HepG2 (cell line): ENCODE data around the gene CNTRL. TPM values are rescaled to one million over a fixed set of nuclear protein-coding genes. Genes with fewer than 3 reads are reported as not detected.

ENCODE experiments used
- ATF1 ChIP-seq: IDR thresholded peaks from 2 replicates; pipeline ENCODE4 v1.6.1; 2016; ENCODE audit warnings: mild to moderate bottlenecking, control low read depth
- BCL6 ChIP-seq: IDR thresholded peaks from 2 replicates; pipeline ENCODE4 v1.6.1; 2016; ENCODE audit warnings: missing genetic modification reagents, missing compliant biosample characterization
- FOXK1 ChIP-seq: sonication (generic); formaldehyde crosslinking; IDR thresholded peaks from 2 replicates; pipeline ENCODE4 v1.4.0; 2020; ENCODE audit warnings: low read depth, missing genetic modification reagents, borderline replicate concordance
- HNF4G ChIP-seq, 2 experiments: sonication (generic) in 1 of 2; formaldehyde crosslinking in 1 of 2; IDR thresholded peaks; 2 replicates each; pipeline versions ENCODE4 v1.4.0 to v1.6.1; 2011 to 2020; ENCODE audit warnings: borderline replicate concordance in 2 of 2, low read depth in 2 of 2, mild to moderate bottlenecking in 2 of 2, low read length in 1 of 2, missing genetic modification reagents in 1 of 2, moderate library complexity in 1 of 2
- PCBP2 ChIP-seq: fragments of 200-400 bp; formaldehyde crosslinking; optimal IDR thresholded peaks from 2 replicates; pipeline ENCODE3; 2018; ENCODE audit warnings: low read length, low read depth; ENCODE audit not compliant: poor library complexity, severe bottlenecking
- POLR2AphosphoS5 ChIP-seq: IDR thresholded peaks from 2 replicates; pipeline ENCODE4 v1.6.1; 2012; ENCODE audit warnings: low read depth, low read length
- ZFP62 ChIP-seq: sonication (generic); formaldehyde crosslinking; IDR thresholded peaks from 2 replicates; pipeline ENCODE4 v1.4.0; 2020; ENCODE audit warnings: missing genetic modification reagents
- ZMYM2 ChIP-seq: sonication (generic); formaldehyde crosslinking; IDR thresholded peaks from 2 replicates; pipeline ENCODE4 v1.8.0; 2022; ENCODE audit warnings: mild to moderate bottlenecking, missing genetic modification reagents
- ZNF318 ChIP-seq: sonication (generic); formaldehyde crosslinking; IDR thresholded peaks from 2 replicates; pipeline ENCODE4 v1.4.0; 2020; ENCODE audit warnings: mild to moderate bottlenecking, missing genetic modification reagents
- ZNF589 ChIP-seq: sonication (generic); formaldehyde crosslinking; conservative IDR thresholded peaks from 2 replicates; pipeline ENCODE4 v1.8.0; 2022; ENCODE audit warnings: mild to moderate bottlenecking, moderate library complexity, missing genetic modification reagents
- ZNF660 ChIP-seq: sonication (generic); formaldehyde crosslinking; IDR thresholded peaks from 2 replicates; pipeline ENCODE4 v1.5.1; 2020; ENCODE audit warnings: mild to moderate bottlenecking, low read depth, missing genetic modification reagents, borderline replicate concordance
- polyA plus RNA-seq, 8 experiments: library from polyadenylated mRNA; depleted of rRNA in 3 of 8; stranded (reverse) in 7 of 8; unstranded in 1 of 8; fragments of >200 nt; fragmentation: Illumina TruSeq in 4 of 8; extraction: Trizol in 4 of 8; gene quantifications; 2 replicates each; pipeline versions ENCODE4 v1.2.1 to v1.2.3, GENCODE V29; 2011 to 2016; ENCODE audit warnings: low read depth in 4 of 8, missing spikeins in 1 of 8, mixed read lengths in 1 of 8; ENCODE audit not compliant: insufficient read depth in 1 of 8
- total RNA-seq, 5 experiments: library from RNA; depleted of rRNA; stranded (reverse); fragments of >200 nt; fragmentation: Illumina TruSeq; extraction: Trizol; gene quantifications; 2 replicates each; pipeline ENCODE4 v1.2.3, GENCODE V29; 2016; ENCODE audit warnings: low read depth in 1 of 5
- TF ChIP-seq, protein P1 (sequence below): sonication (generic); formaldehyde crosslinking; IDR thresholded peaks from 2 replicates; pipeline ENCODE4 v1.4.0; 2020; ENCODE audit warnings: missing genetic modification reagents, mild to moderate bottlenecking, borderline replicate concordance
- TF ChIP-seq, protein P2 (sequence below): IDR thresholded peaks from 2 replicates; pipeline ENCODE4 v1.6.1; 2016; ENCODE audit warnings: low read depth, borderline replicate concordance

Gene CNTRL
- total and polyA plus RNA-seq, 2 of the 13 experiments (the other 11 are each of a cell fraction or from before 2014, with no cell fraction given) = 7.5 to 11.8 TPM

DNA sequence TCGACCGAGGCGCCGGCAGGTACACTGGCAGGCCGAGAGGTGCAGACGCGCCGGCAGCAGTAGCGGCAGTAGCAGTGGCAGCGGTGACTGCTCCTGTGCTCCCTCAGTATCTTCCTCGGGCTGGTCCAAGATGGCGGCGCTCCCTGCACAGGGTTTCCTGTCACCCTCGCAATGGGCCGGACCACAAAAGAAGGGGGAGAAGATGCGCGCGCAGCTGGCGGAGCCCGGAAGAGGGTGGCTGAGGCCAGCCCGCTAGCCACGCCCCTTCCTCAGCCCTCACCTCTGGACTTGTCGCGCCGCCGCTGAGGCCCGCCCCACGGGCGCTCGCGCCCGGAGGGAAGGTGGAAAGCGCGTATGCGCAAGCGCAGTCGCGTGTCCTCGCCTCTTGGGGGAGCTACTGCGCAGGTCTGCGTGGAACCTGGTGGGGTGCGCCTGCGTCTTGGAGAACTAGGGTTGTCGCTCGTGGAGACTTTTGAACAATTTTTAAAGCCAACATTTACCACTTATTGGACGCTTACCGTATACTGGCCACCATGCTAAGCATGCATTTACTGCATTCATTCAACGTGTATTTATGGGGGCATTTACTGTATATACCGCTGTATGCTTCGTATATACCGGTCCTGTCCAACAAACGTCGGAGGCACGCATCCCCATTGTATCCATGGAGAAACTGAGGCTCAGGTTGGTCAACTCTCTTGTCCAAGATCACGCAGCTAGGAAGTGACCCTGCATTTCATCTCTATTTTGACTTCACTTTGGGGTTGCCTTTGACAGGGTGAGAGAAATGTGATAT lies 127.2 kb downstream of the CNTRL start, which contains the start of gene RAB14 (continued):
- TF ChIP-seq, protein P1, sequence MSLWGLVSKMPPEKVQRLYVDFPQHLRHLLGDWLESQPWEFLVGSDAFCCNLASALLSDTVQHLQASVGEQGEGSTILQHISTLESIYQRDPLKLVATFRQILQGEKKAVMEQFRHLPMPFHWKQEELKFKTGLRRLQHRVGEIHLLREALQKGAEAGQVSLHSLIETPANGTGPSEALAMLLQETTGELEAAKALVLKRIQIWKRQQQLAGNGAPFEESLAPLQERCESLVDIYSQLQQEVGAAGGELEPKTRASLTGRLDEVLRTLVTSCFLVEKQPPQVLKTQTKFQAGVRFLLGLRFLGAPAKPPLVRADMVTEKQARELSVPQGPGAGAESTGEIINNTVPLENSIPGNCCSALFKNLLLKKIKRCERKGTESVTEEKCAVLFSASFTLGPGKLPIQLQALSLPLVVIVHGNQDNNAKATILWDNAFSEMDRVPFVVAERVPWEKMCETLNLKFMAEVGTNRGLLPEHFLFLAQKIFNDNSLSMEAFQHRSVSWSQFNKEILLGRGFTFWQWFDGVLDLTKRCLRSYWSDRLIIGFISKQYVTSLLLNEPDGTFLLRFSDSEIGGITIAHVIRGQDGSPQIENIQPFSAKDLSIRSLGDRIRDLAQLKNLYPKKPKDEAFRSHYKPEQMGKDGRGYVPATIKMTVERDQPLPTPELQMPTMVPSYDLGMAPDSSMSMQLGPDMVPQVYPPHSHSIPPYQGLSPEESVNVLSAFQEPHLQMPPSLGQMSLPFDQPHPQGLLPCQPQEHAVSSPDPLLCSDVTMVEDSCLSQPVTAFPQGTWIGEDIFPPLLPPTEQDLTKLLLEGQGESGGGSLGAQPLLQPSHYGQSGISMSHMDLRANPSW = no peak
- TF ChIP-seq ZFP62 = no peak
- TF ChIP-seq FOXK1 (CRISPR knock-in tag) = peak; percentile 74; the same call in 1 of the 2 replicates
- no peak for TF ChIP-seq BCL6
- TF ChIP-seq ZNF660 = no peak
- no peak for TF ChIP-seq ZNF318 (CRISPR knock-in tag)
- TF ChIP-seq ZNF589 (CRISPR knock-in tag) = 0 out of 2 replicates have a peak, but pooled peaks have one; percentile 51
- TF ChIP-seq ZMYM2 (CRISPR knock-in tag) = peak; percentile 99
- no peak for TF ChIP-seq ATF1
- TF ChIP-seq HNF4G (IDR thresholded peaks at IDR 0.05; ENCODE audit: borderline replicate concordance, low read depth, low read length) = no peak
- TF ChIP-seq HNF4G (CRISPR knock-in tag; IDR thresholded peaks at IDR 0.05; ENCODE audit: borderline replicate concordance, low read depth) = no peak
- TF ChIP-seq PCBP2 = no peak
- TF ChIP-seq, protein P2, sequence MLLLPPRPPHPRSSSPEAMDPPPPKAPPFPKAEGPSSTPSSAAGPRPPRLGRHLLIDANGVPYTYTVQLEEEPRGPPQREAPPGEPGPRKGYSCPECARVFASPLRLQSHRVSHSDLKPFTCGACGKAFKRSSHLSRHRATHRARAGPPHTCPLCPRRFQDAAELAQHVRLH = peak; percentile 53; the same call in 1 of the 2 replicates
- peak; percentile 77 for TF ChIP-seq POLR2AphosphoS5
